Measurements from ENCODE around the gene PVALEF.
A peak's percentile ranks its signal among the peaks of the same experiment; 100 is the strongest.

PVALEF gene

DNA sequence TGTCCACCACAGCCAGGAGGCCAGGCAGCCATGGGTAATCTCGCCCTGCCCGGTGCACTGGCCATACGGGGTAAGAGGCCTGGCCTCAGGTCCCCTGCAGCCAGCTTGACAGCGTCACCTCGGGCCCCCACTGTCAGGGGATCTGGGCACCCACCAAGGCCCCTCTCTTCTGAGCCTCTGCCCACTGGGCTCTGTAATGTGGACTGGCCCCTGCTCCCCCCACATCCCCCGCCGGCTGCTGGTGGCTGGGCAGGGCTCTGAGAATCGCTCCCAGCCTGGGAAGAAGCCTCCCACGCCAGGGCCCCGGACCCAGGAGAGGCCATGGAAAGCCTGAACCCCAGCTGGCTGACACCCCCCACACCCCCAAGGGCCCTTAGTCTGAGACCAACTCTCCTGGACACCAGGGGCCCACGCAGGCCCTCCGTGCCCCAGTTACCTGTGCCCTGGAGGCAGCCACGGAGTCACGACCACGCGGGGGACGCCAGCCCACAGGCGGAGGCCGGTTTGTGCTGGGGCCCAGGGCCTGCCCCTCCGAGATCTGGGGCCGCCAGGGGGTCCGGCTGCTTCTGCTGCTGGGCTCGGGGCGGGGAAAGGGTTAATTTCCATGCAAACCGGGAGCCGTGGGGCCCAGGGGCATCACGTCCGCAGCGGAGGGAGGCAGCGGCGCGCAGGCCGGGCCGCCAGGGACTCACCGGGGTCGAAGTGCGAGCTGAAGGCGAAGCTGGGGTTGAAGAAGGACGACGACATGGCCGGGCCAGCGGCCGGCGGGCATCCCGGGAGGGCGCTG lies at the start of gene PVALEF:
TSS of gene PVALEF (plus strand) at position 262 of the 787 bp plus-strand sequence. CDS start 15,720 bp downstream, outside the sequence.
- DNase-seq (ENCODE audit: low spot score): peak; percentile 55
- peak; percentile 50 for FAIRE-seq

- no peak for FAIRE-seq
- DNase-seq (ENCODE audit: low spot score): no peak
Observed at GRCh38 chr17:81115749-81116464, 49.4 kb upstream of the PVALEF start.

GRCh38 chr17:81116704-81117103 lies 48.6 kb upstream of the PVALEF start:
- no peak for FAIRE-seq
- no peak for DNase-seq (ENCODE audit: low spot score)

- no peak for DNase-seq (ENCODE audit: low spot score)
- peak; percentile 53 for FAIRE-seq
Observed at GRCh38 chr17:81117672-81118198, 47.6 kb upstream of the PVALEF start.

GRCh38 chr17:81118308-81119221 lies 46.7 kb upstream of the PVALEF start:
- peak; percentile 71 for FAIRE-seq

GRCh38 chr17:81119223-81120148 lies 45.8 kb upstream of the PVALEF start:
- peak; percentile 100 for FAIRE-seq
- peak; percentile 98 for DNase-seq (ENCODE audit: low spot score)

More at GRCh38 chr17:81118308-81119221, 46.7 kb upstream of the PVALEF start:
- no peak for DNase-seq (ENCODE audit: low spot score)

DNA sequence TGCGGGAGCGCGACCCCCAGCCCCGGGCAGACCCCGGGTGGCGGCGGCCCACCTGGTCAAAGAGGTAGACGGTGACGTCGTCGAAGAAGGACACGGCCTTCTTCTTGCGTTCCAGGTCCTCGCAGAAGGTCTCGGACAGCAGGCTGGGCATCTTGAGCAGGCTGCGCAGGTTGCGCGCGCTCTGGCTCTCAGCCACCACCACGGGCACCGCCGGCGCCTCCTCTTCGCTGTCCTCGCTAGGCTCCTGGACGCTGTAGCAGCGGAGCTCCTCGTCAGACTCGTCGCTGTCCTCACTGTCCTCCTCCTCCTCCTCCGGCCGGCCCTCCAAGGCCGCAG lies 45.2 kb upstream of the PVALEF start:
- DNase-seq (ENCODE audit: low spot score): no peak
- peak; percentile 20 for FAIRE-seq

- DNase-seq (ENCODE audit: low spot score) (no peak), FAIRE-seq (no peak)
Observed at GRCh38 chr17:81120695-81121621, 44.3 kb upstream of the PVALEF start.

GRCh38 chr17:81121841-81122733 lies 43.2 kb upstream of the PVALEF start:
- FAIRE-seq (no peak), DNase-seq (ENCODE audit: low spot score) (no peak)

DNA sequence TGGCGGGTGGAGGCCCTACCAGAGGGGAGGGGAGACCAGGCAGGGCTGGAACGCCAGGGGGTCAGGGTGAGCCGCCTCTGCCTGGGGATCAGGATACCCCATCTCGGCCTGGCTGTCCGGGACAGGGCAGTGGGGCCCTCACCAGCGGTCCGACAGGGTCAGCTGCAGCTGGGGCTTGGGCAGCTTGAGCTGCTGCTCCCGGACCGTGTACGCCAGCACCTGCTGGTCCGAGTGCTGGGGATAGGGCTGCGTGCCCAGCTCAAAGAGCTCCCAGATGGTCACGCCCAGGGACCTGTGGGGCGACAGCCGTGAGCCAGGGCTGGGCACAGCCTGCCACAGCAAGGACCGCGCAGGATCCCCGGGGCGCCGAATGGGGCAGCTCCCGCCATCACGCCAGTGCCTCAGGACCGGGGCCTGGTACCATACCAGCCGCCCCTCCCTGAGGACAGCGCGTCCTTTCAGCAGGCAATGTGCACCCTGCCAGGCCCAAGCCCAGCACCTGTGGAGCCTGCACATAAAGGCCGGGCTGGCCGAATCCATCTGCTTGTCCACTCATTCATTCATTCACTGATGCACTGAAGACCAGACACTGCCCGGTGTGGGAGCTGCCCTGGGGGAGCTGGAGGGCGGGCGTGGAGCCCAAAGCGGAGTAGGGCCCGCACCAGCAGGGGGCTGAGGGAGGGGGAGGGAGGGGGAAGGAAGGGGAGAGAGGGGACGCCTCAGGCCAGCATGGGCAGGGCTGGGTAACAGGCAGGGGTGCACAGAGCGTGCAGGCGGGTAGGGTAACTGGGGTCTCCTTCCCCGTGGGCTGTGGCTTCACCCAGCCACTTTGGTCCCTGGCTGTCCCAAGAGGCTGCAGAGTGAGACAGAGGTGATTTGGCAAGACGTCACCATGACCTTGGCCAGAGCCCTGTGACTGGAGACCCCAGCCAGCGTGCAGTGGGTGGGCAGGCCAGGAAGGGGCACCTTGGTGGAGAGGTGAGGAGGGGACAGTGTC lies 42.0 kb upstream of the PVALEF start:
- peak; percentile 42 for FAIRE-seq

GRCh38 chr17:81124377-81124776 lies 40.9 kb upstream of the PVALEF start:
- FAIRE-seq: no peak

More for the DNA sequence above, 42.0 kb upstream of the PVALEF start:
- no peak for DNase-seq (ENCODE audit: low spot score)

DNA sequence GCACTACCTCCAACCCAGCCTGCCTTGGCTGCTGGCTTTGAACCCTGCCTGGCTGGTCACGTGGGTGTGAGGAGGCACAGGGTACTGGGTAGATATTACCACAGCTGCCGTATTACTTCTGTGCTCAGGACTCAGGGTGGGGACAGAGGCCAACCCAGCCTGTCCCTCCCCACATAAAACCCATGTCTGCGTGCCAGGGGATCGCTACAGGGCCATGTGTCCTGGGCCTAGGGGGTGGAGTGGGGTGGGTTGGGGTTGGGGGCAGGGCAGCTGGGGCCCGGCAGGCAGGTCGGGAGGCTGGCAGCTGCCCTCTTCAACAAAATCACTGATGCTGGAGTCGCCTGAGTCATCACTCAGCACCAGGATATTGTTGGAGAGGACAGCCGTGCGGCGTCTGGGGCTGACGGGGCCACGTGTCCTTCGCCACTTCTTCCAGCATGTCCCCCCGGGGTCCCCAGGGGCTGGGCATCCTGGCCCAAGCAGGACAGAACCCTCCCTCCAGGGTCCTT lies 39.7 kb upstream of the PVALEF start:
- FAIRE-seq (no peak), DNase-seq (ENCODE audit: low spot score) (peak; percentile 38)

More at GRCh38 chr17:81124377-81124776, 40.9 kb upstream of the PVALEF start:
- DNase-seq (ENCODE audit: low spot score): no peak

GRCh38 chr17:81126281-81127132 lies 38.8 kb upstream of the PVALEF start:
- FAIRE-seq: peak; percentile 20

GRCh38 chr17:81127133-81127455 lies 38.2 kb upstream of the PVALEF start:
- FAIRE-seq: no peak
- DNase-seq (ENCODE audit: low spot score): no peak

More at GRCh38 chr17:81126281-81127132, 38.8 kb upstream of the PVALEF start:
- no peak for DNase-seq (ENCODE audit: low spot score)

DNA sequence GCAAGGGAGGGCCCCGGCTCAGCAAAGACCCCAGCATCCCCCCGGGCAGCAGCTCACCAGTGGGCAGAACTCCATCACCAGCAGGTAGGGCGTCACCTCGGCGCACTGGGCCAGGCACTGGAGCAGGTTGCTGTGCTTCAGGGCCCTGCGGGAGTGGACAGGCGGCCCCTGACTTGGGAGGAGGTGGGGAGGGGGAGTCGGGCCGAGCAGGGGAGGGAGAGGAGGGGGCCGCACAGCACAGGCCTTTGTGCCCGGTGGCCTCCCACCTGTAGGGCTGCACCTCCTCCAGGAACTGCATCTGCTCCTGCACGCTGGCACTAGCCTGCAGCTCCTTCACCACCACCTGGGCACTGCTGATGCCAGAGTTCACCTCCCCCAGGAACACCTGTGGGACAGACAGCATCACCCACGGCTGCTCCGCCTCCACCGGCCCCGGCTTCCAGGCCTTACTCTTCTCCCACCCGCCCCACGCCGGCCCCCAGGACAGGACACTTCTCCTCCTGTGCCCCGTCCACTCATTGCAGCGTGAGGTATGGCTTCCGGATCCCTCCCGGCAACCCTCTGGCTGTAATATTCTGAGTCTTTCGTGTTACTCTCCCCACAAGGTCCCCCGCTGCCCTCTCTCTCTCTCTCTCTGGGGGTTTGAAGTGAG lies 37.7 kb upstream of the PVALEF start:
- peak; percentile 23 for FAIRE-seq

More for the DNA sequence above, 37.7 kb upstream of the PVALEF start:
- DNase-seq (ENCODE audit: low spot score): no peak
